ENCODE measurements around the gene TMPRSS4. TPM values are rescaled to one million over a fixed set of nuclear protein-coding genes. Genes with fewer than 3 reads are reported as not detected.
A peak's percentile ranks its signal among the peaks of the same experiment; 100 is the strongest.

Gene TMPRSS4
- total and polyA plus RNA-seq, 2 of the 13 experiments (the other 11 are each of a cell fraction or from before 2014, with no cell fraction given): 0.32 TPM; not detected in 1

DNA sequence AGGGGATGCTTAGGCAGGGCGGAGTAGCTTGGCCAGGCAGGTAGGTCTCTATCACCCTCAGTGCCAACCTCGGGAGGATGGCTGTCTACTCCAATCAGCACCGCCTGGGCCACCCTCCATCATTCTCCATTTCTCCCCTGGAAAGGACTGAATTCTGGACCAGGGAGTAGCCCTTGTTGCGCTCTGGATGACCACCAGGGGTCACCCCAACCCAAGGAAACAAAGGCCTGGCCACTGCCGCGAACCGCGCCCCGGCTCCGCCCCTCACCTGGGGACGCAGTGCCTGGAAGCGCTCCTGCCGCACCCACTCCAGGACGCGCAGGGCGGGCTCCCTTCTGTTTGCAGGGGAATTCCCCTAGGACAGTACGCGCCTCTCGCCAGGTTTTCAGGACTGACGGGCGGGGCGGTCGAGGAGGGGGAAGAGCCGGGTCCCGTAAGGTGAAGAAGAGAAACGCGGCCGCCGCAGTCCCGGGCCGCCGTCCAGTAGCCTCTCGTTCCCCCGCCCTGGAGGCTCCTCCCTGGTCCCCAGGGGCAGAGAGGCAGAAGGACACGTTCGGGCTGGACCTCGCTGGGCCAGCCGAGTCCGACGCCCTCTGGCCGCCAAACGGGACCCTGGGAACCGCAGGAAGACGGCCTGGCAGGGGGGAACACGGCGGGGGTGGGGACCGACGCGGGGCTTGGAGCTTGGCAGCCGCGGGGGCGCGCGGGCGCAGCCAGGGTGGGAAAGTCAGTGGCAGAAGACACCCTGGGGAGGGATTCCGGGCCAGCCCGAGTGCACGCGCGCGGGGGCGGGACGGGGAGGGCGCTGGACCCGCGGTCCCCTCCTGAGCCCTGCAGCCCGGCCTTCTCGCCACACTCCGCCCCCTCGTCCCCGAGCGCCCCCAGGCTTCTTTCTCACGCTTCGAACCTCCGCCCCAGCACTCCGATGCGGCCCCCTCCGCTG, 68.7 kb downstream of the TMPRSS4 start (continued):
- TF ChIP-seq, protein P1, sequence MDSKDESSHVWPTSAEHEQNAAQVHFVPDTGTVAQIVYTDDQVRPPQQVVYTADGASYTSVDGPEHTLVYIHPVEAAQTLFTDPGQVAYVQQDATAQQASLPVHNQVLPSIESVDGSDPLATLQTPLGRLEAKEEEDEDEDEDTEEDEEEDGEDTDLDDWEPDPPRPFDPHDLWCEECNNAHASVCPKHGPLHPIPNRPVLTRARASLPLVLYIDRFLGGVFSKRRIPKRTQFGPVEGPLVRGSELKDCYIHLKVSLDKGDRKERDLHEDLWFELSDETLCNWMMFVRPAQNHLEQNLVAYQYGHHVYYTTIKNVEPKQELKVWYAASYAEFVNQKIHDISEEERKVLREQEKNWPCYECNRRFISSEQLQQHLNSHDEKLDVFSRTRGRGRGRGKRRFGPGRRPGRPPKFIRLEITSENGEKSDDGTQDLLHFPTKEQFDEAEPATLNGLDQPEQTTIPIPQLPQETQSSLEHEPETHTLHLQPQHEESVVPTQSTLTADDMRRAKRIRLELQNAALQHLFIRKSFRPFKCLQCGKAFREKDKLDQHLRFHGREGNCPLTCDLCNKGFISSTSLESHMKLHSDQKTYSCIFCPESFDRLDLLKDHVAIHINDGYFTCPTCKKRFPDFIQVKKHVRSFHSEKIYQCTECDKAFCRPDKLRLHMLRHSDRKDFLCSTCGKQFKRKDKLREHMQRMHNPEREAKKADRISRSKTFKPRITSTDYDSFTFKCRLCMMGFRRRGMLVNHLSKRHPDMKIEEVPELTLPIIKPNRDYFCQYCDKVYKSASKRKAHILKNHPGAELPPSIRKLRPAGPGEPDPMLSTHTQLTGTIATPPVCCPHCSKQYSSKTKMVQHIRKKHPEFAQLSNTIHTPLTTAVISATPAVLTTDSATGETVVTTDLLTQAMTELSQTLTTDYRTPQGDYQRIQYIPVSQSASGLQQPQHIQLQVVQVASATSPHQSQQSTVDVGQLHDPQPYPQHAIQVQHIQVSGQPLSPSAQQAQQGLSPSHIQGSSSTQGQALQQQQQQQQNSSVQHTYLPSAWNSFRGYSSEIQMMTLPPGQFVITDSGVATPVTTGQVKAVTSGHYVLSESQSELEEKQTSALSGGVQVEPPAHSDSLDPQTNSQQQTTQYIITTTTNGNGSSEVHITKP (CRISPR knock-in tag; IDR thresholded peaks at IDR 0.05; ENCODE audit: low read depth): no peak
- TF ChIP-seq, protein P2, sequence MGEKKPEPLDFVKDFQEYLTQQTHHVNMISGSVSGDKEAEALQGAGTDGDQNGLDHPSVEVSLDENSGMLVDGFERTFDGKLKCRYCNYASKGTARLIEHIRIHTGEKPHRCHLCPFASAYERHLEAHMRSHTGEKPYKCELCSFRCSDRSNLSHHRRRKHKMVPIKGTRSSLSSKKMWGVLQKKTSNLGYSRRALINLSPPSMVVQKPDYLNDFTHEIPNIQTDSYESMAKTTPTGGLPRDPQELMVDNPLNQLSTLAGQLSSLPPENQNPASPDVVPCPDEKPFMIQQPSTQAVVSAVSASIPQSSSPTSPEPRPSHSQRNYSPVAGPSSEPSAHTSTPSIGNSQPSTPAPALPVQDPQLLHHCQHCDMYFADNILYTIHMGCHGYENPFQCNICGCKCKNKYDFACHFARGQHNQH (CRISPR knock-in tag; IDR thresholded peaks at IDR 0.05): no peak
- TF ChIP-seq, protein P3, sequence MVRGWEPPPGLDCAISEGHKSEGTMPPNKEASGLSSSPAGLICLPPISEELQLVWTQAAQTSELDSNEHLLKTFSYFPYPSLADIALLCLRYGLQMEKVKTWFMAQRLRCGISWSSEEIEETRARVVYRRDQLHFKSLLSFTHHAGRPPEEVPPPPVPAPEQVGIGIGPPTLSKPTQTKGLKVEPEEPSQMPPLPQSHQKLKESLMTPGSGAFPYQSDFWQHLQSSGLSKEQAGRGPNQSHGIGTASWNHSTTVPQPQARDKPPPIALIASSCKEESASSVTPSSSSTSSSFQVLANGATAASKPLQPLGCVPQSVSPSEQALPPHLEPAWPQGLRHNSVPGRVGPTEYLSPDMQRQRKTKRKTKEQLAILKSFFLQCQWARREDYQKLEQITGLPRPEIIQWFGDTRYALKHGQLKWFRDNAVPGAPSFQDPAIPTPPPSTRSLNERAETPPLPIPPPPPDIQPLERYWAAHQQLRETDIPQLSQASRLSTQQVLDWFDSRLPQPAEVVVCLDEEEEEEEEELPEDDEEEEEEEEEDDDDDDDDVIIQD (CRISPR knock-in tag; IDR thresholded peaks at IDR 0.05; ENCODE audit: low read depth): no peak
- TF ChIP-seq MED1 (CRISPR knock-in tag; IDR thresholded peaks at IDR 0.05) (no peak), ZFY (CRISPR knock-in tag; IDR thresholded peaks at IDR 0.05) (no peak), EEA1 (CRISPR knock-in tag; IDR thresholded peaks at IDR 0.05; ENCODE audit: borderline replicate concordance) (no peak), HOXA5 (CRISPR knock-in tag; IDR thresholded peaks at IDR 0.05) (no peak), CENPT (CRISPR knock-in tag; IDR thresholded peaks at IDR 0.05; ENCODE audit: low read depth) (no peak), KDM5A (IDR thresholded peaks at IDR 0.05; ENCODE audit: borderline replicate concordance, low read length) (peak; percentile 36; the same call in 1 of the 2 replicates)
- TF ChIP-seq, protein P4, sequence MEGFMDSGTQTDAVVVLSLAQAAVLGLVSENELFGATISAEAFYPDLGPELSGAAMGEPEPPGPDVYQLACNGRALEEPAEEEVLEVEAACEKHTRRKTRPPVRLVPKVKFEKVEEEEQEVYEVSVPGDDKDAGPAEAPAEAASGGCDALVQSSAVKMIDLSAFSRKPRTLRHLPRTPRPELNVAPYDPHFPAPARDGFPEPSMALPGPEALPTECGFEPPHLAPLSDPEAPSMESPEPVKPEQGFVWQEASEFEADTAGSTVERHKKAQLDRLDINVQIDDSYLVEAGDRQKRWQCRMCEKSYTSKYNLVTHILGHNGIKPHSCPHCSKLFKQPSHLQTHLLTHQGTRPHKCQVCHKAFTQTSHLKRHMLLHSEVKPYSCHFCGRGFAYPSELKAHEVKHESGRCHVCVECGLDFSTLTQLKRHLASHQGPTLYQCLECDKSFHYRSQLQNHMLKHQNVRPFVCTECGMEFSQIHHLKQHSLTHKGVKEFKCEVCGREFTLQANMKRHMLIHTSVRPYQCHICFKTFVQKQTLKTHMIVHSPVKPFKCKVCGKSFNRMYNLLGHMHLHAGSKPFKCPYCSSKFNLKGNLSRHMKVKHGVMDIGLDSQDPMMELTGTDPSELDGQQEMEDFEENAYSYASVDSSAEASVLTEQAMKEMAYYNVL (CRISPR knock-in tag; IDR thresholded peaks at IDR 0.05; ENCODE audit: borderline replicate concordance): no peak
- TF ChIP-seq, protein P5, sequence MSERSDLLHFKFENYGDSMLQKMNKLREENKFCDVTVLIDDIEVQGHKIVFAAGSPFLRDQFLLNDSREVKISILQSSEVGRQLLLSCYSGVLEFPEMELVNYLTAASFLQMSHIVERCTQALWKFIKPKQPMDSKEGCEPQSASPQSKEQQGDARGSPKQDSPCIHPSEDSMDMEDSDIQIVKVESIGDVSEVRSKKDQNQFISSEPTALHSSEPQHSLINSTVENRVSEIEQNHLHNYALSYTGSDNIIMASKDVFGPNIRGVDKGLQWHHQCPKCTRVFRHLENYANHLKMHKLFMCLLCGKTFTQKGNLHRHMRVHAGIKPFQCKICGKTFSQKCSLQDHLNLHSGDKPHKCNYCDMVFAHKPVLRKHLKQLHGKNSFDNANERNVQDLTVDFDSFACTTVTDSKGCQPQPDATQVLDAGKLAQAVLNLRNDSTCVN (CRISPR knock-in tag; IDR thresholded peaks at IDR 0.05; ENCODE audit: borderline replicate concordance): no peak
- TF ChIP-seq, protein P6, sequence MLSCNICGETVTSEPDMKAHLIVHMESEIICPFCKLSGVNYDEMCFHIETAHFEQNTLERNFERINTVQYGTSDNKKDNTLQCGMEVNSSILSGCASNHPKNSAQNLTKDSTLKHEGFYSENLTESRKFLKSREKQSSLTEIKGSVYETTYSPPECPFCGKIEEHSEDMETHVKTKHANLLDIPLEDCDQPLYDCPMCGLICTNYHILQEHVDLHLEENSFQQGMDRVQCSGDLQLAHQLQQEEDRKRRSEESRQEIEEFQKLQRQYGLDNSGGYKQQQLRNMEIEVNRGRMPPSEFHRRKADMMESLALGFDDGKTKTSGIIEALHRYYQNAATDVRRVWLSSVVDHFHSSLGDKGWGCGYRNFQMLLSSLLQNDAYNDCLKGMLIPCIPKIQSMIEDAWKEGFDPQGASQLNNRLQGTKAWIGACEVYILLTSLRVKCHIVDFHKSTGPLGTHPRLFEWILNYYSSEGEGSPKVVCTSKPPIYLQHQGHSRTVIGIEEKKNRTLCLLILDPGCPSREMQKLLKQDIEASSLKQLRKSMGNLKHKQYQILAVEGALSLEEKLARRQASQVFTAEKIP (CRISPR knock-in tag; IDR thresholded peaks at IDR 0.05; ENCODE audit: borderline replicate concordance): no peak
- TF ChIP-seq, protein P7, sequence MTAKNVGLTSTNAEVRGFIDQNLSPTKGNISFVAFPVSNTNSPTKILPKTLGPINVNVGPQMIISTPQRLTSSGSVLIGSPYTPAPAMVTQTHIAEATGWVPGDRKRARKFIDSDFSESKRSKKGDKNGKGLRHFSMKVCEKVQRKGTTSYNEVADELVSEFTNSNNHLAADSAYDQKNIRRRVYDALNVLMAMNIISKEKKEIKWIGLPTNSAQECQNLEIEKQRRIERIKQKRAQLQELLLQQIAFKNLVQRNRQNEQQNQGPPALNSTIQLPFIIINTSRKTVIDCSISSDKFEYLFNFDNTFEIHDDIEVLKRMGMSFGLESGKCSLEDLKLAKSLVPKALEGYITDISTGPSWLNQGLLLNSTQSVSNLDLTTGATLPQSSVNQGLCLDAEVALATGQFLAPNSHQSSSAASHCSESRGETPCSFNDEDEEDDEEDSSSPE (CRISPR knock-in tag; IDR thresholded peaks at IDR 0.05): no peak; the same call in 1 of the 2 replicates

All from HepG2 (cell line).